Breast epithelium (tissue), 3 donors: ENCODE measurements around the gene GOLGA8O.
"Not testable (repeated sequence)": the region's sequence is repeated elsewhere in the genome, so short reads cannot be mapped to it uniquely, and the experiment has no call there.

Source experiments
- POLR2AphosphoS5 ChIP-seq, 3 donors: sonication (generic); formaldehyde crosslinking; IDR thresholded peaks; one replicate each; pipeline ENCODE4 v1.6.1; 2017; ENCODE audit warnings: antibody characterized with exemption in 3 of 3
- TF ChIP-seq, protein P1 (sequence below), 3 donors: fragments of 450-650 bp; IDR thresholded peaks; one replicate each; pipeline ENCODE4 v1.5.1; 2016 to 2017; ENCODE audit warnings: antibody characterized with exemption in 3 of 3, mild to moderate bottlenecking in 3 of 3, moderate library complexity in 3 of 3

DNA sequence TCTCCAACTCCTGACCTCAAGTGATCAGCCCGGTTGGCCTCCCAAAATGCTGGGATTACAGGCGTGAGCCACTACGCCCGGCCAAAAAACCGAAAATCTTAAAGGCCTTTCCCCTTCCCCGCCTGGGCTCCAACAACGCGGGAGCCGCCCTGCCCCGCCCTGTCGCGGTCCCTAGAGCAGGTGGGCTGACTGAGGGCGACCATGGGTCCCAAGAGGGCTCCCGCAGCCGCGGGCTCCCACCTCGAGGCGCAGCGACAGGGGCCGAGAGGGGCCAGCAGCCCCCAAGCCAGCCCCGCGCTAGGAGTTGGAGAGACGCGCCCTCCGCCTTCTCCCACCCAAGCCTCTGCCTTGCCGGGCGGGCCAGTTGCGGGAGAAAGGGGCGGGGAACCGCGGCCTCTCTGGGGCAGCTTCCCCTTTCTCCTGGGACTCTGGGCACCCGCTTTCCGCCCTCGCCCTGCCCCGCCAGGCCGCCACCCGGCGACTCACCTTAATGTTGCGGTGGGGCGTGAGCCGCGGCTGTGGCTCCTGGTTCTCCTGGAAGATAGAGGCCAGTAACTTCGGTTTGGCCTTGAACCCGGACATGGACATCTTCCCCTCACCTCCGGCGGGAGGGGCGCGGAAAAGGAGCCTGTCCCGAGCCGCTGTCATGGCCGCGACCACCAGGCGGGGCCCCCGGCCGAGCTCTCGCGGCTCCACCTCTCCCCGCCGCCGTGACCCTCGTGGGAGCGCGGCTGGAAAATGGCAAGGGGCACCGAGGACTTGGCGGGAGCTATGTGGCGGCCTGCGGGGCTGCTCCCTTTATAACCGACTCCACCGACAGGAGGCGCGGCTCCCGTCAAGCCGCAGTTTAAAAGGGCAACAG lies 21.1 kb downstream of the GOLGA8O start:
- TF ChIP-seq, protein P1, sequence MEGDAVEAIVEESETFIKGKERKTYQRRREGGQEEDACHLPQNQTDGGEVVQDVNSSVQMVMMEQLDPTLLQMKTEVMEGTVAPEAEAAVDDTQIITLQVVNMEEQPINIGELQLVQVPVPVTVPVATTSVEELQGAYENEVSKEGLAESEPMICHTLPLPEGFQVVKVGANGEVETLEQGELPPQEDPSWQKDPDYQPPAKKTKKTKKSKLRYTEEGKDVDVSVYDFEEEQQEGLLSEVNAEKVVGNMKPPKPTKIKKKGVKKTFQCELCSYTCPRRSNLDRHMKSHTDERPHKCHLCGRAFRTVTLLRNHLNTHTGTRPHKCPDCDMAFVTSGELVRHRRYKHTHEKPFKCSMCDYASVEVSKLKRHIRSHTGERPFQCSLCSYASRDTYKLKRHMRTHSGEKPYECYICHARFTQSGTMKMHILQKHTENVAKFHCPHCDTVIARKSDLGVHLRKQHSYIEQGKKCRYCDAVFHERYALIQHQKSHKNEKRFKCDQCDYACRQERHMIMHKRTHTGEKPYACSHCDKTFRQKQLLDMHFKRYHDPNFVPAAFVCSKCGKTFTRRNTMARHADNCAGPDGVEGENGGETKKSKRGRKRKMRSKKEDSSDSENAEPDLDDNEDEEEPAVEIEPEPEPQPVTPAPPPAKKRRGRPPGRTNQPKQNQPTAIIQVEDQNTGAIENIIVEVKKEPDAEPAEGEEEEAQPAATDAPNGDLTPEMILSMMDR (IDR thresholded peaks at IDR 0.05): not testable (repeated sequence)
- not testable (repeated sequence) for TF ChIP-seq POLR2AphosphoS5 (IDR thresholded peaks at IDR 0.05)
